Subcutaneous adipose tissue (tissue), 4 donors: ENCODE results near the gene IGSF3. TPM values are rescaled to one million over a fixed set of nuclear protein-coding genes. Genes with fewer than 3 reads are reported as not detected.

Experiments
- total RNA-seq, 4 donors: library from RNA; depleted of rRNA; stranded (reverse); fragments of >200 nt; gene quantifications; one replicate each; pipeline ENCODE4 v1.1.0, GENCODE V29; 2016
- TF ChIP-seq, protein P1 (sequence below): fragments of 450-650 bp; IDR thresholded peaks from one replicate; pipeline ENCODE4 v1.5.1; 2016; ENCODE audit warnings: low read depth, mild to moderate bottlenecking, control low read depth, antibody characterized with exemption, moderate library complexity

The IGSF3 gene
- total RNA-seq, 4 donors from 2014 or later, result 1.5 to 2.2 (median 1.8) TPM

GRCh38 chr1:116709666-116710167, 42.2 kb upstream of the IGSF3 start:
- TF ChIP-seq, protein P1, sequence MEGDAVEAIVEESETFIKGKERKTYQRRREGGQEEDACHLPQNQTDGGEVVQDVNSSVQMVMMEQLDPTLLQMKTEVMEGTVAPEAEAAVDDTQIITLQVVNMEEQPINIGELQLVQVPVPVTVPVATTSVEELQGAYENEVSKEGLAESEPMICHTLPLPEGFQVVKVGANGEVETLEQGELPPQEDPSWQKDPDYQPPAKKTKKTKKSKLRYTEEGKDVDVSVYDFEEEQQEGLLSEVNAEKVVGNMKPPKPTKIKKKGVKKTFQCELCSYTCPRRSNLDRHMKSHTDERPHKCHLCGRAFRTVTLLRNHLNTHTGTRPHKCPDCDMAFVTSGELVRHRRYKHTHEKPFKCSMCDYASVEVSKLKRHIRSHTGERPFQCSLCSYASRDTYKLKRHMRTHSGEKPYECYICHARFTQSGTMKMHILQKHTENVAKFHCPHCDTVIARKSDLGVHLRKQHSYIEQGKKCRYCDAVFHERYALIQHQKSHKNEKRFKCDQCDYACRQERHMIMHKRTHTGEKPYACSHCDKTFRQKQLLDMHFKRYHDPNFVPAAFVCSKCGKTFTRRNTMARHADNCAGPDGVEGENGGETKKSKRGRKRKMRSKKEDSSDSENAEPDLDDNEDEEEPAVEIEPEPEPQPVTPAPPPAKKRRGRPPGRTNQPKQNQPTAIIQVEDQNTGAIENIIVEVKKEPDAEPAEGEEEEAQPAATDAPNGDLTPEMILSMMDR, result no peak

GRCh38 chr1:116708255-116708900, 40.8 kb upstream of the IGSF3 start:
- TF ChIP-seq, protein P1, result no peak

DNA sequence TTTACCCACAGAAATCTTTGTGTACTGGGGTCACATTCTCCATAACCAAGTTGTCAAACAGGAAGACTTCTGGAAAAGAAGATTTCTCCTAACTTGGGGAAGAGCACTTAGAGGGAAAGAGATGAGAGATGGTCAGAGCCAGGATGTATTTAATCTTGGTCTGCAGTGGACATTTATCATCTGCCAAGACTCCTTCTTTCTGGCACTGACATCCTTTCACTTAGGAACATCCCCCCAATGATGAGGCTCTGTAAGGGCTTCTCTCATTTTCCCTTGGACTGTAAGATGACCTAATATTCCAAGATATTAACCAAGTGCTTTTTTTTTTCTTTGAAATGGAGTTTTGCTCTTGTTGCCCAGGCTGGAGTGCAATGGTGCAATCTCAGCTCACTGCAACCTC, 39.3 kb upstream of the IGSF3 start:
- TF ChIP-seq, protein P1, result no peak

- TF ChIP-seq, protein P1, result no peak
These were observed 38.6 kb upstream of the IGSF3 start for GRCh38 chr1:116706123-116706522.

DNA sequence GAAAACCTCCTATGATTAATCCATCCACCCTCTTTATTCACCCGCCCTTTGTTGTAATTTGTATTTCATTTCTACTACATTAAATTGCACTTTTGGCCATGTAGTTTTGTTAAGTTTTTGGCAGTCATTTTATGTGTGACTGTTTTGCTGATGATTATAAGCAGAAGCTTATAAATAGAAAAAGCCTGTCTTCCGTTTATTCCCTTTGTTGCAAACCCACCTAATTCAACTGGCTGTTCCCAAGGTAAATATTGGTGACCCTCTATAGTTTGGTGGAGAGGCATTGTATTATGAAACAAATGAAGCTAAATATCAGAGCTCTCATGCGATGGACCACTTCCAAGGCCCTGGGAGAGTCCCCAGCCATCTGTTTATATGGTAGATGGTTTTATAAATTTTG, 36.7 kb upstream of the IGSF3 start:
- TF ChIP-seq, protein P1, result no peak

GRCh38 chr1:116699605-116700004, 32.1 kb upstream of the IGSF3 start:
- TF ChIP-seq, protein P1, result no peak

- TF ChIP-seq, protein P1, result no peak
These were observed 30.7 kb upstream of the IGSF3 start for GRCh38 chr1:116698244-116698595.
